Left cardiac atrium (tissue), 4 donors: ENCODE data around the gene DYRK3. TPM values are rescaled to one million over a fixed set of nuclear protein-coding genes. Genes with fewer than 3 reads are reported as not detected.

Source experiments
- ATAC-seq, 2 donors: fragments of 200-7000 bp; cut with Tn5 transposase; one replicate each; pipeline ENCODE4 v1.9.1; 2020; ENCODE audit warnings: mild to moderate bottlenecking in 2 of 2, moderate library complexity in 2 of 2
- DNase-seq: peaks from one replicate; pipeline ENCODE4 v3.0.0-alpha.2; 2020
- intact Hi-C, 2 donors: fragments of 100-400 bp; cut with DNase I; formaldehyde crosslinking; loops; one replicate each; pipeline versions ENCODE4 v1.14.1 to v1.15.1; 2022 to 2023
- total RNA-seq, 2 donors: library from RNA; stranded (reverse); fragmentation: NEBNext Ultra II Directional; extraction: Animal tissue kit (Norgen Biotek cat#: 25700); gene quantifications; one replicate each; pipeline ENCODE4 v1.2.1, GENCODE V29; 2021
- donor health status: DM: no; HTN: yes; CAD: no.
- donor health status: DM: no; HTN: yes; CAD: no; lungs with severe emphysema.
- donor health status: DM: yes; HTN: yes; CAD: no.
- donor health status: Dilated cardiomyopathy.

DYRK3 gene
- total RNA-seq, 2 donors from 2014 or later, result 12.4 to 18.7 TPM

DNA sequence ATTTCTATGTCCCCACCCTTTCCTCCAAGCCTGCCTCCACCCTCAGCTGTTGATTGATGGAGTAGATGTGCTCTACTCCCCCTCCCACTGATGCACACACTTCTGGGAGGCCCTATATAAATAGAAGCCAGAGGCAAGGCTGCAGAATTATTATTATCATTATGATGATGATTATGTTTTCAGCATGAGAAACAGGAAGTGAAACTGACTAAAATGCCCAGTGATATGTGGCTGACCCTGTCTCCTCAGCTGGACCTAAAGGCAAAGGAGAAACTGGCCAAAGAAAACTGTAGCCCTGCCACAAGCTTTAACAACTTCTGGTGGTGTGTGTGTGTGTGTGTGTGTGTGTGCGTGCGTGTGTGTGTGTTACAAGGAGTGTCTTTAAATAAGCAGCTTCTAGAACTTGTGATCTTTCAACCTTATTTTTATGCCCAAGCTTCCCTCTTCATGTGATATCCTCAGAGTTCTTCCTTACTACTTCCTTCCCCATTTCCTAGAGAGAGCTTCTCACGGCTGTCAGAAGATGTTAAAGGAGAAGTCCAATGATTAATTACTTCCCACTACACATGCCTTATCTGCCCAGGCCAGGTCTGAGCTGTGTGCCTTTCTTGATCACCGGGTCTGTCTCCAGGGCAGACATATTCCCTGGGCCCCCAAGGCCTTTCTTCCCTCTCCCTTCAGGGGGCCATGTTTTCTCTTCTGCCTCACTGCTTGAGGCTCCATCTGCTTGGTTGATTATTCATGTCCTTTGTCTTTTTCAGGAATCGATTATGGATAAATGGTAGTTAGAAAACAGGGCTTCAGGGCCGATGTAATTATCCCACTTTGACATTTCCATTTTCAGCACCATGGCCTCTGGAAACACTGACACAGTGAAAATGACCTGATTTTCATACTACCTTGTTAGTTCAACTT is 37.8 kb downstream of the DYRK3 start:
- ATAC-seq (peak; percentile 39 to 41), DNase-seq (no peak)
- intact Hi-C loops, result no loop called here

DNA sequence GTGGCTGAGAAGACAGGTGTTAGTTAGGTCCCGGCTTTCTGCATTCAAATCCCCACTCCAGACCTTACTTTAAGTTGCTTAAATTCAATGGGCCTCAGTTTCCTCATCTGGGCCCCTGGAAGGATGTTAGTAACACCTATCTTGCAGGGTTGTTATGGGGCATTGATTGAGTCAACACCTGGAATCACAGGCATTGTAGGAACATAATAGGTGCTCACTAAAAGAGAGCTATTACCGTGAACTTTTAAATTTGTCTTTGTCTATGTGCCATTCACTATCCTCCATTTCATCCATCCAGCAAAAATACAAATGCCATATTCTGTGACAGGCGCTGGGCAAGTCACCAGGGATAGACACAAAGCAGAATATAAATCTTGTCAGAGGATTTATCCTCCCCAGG is 38.9 kb downstream of the DYRK3 start:
- intact Hi-C loops, result no loop called here
- DNase-seq, result no peak
- no peak for ATAC-seq

DNA sequence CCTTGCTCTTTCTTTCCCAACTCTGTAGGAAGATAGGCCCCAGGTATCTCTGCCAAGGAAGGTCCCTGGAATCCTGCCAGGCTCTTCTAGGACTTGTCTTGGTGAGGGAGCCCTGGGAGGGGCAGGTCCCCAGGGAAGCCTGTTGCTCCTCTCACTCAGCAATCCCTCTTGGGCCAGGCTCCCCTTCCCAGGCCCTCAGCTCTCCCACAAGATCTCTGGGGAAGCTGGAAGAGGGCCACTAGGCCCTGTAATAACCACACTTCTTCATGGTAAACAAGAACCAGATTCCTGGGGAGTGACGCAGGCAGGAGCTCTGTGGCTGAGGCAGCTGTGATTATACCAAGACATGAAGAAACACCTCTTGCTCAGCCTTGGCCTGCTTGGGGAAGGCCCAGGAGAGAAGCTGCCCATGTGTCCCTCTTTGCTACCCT is 39.4 kb downstream of the DYRK3 start:
- ATAC-seq (peak; percentile 55 to 86), DNase-seq (peak; percentile 58)
- intact Hi-C loops, result no loop called here

DNA sequence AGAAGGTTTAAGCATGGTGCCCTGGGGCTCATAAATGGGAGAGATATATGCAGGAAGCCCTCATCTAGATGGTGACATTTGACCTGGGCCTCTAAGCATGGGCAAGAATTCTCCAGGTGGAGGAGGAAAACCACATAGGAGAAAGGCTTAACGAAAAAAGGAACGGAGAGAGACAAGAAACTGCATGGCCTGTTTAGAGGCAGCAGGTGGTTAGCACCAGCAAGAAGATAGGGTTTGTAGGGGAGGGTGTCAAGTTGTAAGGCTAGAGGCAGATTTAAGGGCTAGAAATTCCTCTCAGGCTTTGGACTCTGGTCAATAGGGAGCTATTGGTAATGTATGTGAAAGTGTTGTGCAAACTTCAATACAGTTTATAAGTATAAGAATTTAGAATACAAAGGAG is 41.2 kb downstream of the DYRK3 start:
- DNase-seq, result no peak
- intact Hi-C loops, result no loop called here
- ATAC-seq, result no peak

DNA sequence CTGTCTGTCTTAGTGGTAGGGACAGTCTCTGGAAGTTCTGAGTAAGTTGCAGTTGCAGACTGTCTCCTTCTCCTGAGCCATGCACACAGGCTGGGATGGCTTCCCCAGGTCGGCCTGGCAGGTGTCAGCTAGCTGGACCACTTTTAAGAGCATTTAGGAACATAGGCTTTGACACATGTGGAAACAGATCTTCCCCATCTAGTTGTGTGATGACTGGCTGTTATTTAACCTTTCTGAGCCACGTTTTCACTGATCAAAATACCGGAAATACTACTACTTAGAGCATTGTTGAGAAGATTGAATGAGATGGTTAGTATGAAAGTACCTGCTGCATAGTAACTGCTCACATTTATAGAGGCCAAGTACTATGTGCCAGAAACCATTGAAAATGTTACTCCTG is 43.2 kb downstream of the DYRK3 start:
- intact Hi-C loops, result no loop called here
- no peak for ATAC-seq
- no peak for DNase-seq

DNA sequence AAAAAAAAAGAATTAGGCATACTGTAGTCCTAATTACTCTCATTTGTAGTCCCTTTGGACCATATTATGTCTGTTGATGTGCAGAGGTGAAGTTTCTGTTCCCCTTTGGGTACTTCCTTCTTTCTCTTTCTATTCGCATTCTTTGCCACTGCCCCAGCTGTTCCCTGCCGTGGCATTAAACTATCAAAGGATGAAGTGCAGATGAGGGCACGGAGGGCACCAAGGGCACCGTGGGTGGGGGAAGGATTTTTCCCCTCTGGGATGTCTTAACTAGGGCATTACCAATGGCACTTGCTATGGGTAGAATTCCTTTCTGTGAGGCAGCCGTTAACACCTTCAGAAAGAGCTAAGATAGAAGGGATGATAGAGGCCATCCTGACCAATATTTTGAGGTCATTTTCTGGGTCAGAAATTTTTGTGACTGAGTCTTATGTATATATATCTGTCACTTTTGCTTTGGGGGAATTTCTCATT is 44.4 kb downstream of the DYRK3 start:
- DNase-seq (no peak), ATAC-seq (no peak)
- intact Hi-C loops, result no loop called here

DNA sequence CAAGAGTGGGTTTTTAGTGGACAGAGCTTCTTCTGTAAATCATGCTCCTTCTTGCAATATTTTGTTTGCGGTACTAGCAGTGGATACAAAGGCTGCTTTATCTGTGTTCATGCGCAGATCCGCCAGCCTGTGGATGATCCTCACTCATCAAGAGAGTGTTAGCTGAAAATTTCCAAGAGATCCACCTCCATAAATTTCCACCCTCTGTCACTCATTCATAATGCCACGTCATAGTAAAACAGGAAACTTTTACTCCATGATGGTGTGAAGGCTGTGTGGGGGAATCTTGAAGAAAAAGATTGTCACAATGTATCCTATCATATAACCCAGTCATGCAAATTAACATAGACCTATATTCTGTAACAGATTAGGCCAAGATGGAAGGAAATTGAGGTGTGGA is 44.9 kb downstream of the DYRK3 start:
- no peak for ATAC-seq
- no peak for DNase-seq
- intact Hi-C loops, result no loop called here

DNA sequence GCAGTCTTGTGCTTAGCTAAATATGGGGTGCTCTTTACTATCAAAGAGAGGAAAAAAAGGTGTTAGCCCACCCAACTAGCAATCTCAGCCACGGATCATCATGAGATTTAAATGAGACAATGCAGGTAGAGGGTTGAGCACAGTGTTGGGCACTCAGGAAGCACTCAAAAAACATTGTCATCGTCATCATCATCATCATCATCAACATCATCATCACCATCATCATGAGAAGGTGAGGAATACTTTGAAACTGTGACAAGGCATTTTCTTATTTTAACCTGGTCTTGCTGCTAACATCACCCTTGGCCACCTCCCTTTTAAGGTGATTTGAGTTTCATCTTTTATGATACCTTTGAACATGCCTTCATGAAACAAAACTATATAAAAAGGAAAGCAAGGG is 46.0 kb downstream of the DYRK3 start:
- ATAC-seq, result no peak
- intact Hi-C loops, result no loop called here
- no peak for DNase-seq

DNA sequence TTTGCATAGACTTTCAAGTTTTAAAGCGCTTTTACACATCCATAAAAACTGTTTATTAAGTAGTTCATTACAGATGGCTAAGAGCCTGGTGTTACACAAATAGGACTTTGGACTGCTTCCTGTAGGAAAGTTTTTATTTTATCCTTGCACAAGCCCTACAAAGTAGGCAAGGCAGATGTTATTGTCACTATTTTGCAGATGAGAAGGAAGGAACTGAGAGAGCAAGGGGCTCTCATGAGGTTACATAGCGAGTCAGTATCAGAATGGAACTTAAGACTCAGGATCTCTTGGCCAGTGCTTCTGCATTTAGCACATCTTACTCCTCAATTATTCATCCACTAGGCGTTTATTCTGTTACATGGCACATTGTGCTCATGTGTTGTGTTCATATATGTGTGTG is 46.8 kb downstream of the DYRK3 start:
- DNase-seq (no peak), ATAC-seq (no peak)
- intact Hi-C loops, result no loop called here

DNA sequence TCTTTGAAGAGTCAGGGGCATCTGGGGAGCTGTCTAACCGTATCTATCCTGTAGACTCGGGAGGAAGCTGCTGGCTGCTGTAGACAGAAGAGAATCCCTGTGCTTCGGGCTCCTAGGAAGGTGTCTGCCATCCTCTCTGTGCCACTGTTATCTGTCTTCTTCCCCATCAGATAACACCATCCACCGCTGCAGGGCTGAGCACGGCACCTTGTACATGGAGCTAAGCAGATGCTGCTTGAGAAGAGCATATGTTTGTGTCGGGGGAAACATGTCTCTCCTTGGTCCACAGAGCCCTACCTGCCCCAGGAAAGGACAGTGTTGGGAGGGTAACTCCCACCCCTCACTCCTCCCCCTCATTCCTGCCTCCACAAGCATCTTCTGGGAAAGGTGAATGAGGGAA is 48.0 kb downstream of the DYRK3 start:
- intact Hi-C loops, result no loop called here
- no peak for ATAC-seq
- no peak for DNase-seq

DNA sequence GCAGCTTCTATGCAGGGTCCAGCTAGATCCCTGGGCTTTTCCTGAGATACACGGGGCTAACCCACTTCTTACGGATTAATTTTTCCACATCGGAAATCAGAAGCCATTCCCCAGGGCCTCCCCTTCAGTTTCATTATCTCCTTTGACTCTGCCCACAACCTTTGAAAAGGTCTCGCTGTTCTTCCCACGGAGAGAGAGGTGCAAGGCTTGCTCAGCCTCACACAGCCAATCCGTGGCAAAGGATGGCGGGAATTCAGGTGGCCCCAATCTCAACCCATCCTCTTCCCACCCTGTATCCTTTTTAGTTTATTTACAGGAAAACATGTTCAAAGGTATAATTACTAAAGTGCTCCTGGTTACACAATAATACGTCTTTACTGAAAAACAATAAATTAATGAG is 48.7 kb downstream of the DYRK3 start:
- DNase-seq (no peak), ATAC-seq (no peak)
- intact Hi-C loops, result no loop called here

DNA sequence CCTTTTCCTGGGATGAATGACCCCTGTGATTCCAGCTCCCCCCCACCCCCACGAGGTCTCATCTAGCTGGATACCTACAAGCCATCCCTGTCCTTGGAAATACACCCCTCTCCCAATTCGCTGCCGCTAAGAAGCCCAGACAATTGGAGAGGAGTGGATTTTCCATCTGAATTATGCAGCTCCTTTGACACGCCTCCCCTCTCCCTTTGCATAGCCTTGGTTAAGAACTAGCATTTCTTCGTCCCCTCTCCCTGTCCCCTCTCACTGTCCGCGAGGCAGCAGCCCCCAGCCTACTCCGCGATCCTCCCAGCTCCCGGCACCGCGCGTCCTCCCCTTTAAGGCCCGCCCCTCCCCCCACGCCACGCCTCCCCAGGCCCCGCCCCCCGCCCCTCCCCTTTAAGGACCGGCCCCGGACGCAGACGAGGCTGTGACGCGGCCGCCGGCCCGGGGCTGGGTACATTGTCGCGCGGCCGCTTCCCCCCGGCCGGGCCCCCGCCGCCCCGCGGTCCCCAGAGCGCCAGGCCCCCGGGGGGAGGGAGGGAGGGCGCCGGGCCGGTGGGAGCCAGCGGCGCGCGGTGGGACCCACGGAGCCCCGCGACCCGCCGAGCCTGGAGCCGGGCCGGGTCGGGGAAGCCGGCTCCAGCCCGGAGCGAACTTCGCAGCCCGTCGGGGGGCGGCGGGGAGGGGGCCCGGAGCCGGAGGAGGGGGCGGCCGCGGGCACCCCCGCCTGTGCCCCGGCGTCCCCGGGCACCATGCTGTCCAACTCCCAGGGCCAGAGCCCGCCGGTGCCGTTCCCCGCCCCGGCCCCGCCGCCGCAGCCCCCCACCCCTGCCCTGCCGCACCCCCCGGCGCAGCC is 49.4 kb downstream of the DYRK3 start, which contains the start of gene MAPKAPK2:
TSS of gene MAPKAPK2 (plus strand) at position 428 of the 856 bp plus-strand sequence. CDS start at position 753, 325 bp downstream.
- ATAC-seq (peak; percentile 77 to 90), DNase-seq (peak; percentile 87)
- intact Hi-C loops, result loop anchor here in 1 of 2 donors (5.0 kb wide), 1 partner anchor 38 kb away; no protein-coding TSS in a partner anchor

DNA sequence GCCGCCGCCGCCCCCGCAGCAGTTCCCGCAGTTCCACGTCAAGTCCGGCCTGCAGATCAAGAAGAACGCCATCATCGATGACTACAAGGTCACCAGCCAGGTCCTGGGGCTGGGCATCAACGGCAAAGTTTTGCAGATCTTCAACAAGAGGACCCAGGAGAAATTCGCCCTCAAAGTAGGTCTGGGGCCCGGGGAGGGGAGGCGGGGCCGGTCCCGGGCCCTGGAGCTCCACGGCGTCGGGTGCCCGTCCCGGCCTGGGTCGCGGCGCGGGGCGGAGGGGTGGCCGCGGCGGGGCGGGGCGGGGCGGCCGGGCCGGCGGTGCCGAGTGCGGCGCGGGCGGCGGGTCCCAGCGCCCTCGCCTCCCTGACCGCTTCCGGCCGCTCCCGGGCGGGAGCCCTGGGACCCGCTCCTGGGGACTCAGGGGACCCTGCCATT is 50.0 kb downstream of the DYRK3 start:
- ATAC-seq, result peak; percentile 45 to 53
- DNase-seq, result peak; percentile 42
- intact Hi-C loops, result loop anchor here in 1 of 2 donors (5.0 kb wide), 1 partner anchor 37 kb away; no protein-coding TSS in a partner anchor

DNA sequence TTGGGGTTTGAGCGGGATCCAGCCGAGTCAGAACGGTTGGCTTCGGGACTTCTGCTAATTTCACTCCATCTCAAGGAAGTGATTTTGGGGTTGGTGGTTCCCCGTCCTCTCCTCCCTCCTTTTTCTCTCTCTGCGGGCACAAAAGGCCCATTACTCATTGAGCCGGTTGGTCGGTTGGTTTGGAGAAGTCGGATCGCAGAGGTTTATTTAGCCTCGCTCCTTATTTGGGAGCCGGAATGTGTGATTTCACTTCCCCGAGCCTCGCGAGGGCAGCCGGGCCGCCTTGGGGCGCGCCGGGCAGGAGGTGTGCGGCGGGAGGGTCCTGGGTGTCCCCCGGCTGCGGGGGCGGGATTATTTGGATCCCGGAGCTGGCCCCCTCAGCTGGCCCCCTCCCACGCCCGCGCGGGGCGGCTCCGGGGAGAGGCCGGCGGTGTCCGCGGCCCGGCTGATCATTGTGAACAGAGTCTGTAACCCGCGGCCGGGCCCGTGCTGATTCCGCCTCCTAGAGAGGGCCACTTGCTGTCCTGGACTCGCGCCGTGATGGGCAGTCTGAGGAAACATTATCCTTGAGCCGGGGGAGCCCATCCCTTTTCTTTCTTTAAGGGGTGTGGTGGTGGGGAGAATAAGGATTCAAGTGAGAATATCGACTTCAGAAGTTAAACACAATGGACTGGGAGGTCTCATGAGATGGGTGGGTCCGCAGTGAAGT is 50.6 kb downstream of the DYRK3 start:
- DNase-seq (peak; percentile 69), ATAC-seq (peak; percentile 59 to 71)
- intact Hi-C loops, result loop anchor here in 1 of 2 donors (2.0 to 5.0 kb wide), 2 partner anchors 19 to 36 kb away; no protein-coding TSS in a partner anchor

DNA sequence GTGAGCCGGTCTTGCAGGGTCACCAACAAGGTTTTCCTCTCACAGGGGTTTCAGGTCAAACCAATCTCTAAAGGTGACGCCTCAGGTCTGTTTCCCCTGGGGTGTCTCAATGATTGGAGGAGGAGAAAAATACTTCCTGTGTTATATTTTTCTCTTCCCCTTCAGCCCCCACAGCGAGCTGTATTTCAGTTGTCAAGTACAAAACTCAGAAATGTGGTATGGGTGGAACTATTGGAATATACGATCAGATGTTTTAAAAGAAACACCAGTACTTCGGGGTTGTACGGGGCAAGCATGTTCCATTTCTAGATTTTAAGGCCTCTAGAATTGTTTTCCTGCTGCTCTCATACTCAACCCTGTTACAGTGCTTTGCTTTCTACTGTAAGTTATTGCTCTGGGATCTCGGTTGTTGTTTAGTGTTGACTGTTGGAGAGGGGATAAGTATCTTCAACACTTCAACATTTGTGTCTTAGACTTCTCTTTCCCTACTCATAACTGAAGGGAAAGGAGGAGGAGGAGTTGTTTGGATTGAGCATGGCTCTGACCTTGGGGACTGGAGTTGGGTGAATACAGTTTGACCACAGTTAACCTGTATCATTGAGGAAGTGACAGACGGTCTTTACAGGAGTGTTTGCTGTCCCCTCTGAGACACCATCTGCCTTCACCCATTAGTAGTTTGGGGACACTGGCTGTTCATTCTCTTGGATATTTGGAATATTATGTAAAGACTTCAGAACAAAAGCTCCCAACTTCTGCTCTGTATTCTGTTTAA is 51.3 kb downstream of the DYRK3 start:
- DNase-seq (no peak), ATAC-seq (no peak)
- intact Hi-C loops, result loop anchor here in 1 of 2 donors (2.0 to 5.0 kb wide), 2 partner anchors 20 to 36 kb away; no protein-coding TSS in a partner anchor

DNA sequence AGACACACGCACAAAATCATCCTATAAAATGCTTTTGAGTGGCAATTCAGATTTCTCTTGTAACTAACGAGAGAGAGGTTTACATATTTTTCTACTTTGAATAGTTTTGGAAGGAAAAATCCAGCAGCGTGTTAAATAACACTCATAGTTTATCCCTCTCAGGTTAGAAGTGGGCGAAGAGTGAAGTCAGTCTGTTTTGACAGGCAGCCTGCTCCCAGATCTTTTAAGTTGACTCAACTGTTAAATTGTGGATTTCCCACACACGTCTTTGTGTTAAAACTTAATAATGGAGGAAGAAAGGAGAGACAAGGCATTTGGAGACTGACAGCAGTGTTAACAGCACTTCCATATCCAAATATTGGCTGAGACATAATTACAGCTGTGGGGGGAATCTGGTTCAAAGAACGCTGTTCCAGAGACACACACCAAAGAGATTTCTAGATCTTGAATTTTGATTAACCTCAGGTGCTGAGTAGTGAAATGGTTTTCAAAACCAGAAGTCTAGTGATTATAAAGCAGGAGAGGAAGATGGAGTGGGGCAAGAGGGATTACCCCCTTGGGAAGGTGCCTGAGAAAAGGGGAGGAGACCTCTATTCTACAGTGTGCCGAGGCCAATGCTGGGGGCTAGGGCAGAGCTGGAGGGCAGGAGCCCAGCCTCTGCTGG is 52.0 kb downstream of the DYRK3 start:
- intact Hi-C loops, result loop anchor here in 1 of 2 donors (2.0 to 5.0 kb wide), 2 partner anchors 21 to 35 kb away; no protein-coding TSS in a partner anchor

DNA sequence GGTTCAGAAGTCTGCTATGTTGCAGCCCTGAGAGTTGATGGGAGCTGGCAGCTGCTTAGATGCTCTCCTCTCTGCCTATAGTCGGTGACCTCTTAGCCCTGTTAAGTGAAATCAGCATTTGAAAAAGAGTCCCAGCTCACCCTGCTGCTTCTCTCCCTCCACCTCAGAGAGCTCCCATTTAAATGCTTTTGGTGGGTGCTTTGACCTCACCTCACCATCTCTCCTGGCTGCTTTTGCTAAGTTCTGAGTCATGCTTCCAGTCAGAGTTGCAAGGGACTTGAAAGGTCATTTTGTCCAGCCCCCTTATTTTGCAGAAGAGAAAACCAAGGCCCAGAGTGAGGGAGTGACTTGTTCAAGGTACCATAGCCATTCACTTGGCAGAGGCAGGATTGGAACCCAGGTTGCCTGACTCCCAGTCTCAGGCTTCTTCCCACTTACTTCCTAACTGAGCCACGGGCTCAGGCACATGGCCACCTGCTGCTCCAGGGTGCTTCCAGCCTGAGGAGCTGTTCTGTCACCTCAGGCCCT is 52.6 kb downstream of the DYRK3 start:
- DNase-seq (no peak), ATAC-seq (no peak)
- intact Hi-C loops, result loop anchor here in 1 of 2 donors (2.0 to 5.0 kb wide), 2 partner anchors 21 to 34 kb away; no protein-coding TSS in a partner anchor

More for the DNA sequence above, 52.0 kb downstream of the DYRK3 start:
- no peak for DNase-seq
- no peak for ATAC-seq
